ENCODE results near the gene NOD2.

Gene NOD2

GRCh38 chr16:50692999-50693781, at the start of gene NOD2:
Gene NOD2, plus strand, starts transcription at chr16:50693606. Its CDS starts 5,890 bp downstream, at chr16:50699496.
- peak; percentile 44 for DNase-seq

DNA sequence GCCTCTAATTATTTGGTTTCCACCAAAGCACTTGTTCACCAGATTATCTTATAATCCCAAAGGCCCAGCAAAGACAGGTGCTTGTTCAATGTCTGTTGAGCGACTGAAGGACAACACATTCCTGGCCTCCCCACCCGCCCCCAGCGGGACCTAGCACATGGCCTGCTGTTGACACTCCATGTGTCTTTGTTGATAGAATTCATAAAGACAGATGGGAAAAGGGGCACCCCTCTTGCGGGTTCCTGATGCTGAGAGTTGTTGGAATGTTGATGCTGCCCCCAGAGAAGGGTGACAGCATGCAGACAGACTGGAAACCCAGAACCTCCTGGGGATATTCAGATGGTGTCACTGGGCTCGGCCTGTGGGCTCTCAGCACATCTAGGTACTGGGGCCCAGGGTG, 49.2 kb upstream of the NOD2 start:
- DNase-seq: no peak

GRCh38 chr16:50644729-50645128, 48.7 kb upstream of the NOD2 start:
- peak; percentile 31 for DNase-seq

DNA sequence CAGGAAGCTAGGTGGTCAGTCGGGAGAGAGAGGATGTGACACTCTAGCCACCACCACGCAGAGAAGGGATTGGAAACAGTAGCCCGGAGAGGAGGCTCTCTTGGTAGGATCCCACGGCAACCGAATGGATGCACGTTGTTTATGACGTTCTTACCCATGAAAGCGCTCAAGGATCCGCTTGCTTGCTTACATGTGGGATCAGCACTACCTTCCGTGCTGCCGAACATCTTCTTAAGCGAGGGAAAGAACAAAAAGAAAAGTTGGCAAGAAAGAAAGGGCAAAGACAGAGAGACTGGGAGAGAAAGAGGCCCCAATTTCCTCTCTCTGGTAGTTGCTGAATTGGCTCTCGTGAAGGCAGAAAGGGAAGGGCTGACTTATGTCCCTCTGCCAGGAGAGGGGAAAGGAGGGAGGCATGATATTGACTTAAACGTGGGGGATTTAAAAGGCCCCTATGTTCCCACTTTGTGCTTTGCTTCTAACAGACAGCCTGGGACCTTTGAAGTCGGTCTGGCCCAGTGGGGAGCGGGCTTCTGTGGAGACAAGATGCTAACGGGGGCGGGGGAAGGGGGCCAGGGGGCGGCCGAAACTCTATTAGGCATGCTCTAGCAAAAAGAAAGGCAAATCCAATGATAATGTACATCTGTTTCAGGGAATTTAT, 47.7 kb upstream of the NOD2 start:
- DNase-seq: no peak

- DNase-seq: no peak
These were observed 47.1 kb upstream of the NOD2 start for GRCh38 chr16:50646345-50646744.

DNA sequence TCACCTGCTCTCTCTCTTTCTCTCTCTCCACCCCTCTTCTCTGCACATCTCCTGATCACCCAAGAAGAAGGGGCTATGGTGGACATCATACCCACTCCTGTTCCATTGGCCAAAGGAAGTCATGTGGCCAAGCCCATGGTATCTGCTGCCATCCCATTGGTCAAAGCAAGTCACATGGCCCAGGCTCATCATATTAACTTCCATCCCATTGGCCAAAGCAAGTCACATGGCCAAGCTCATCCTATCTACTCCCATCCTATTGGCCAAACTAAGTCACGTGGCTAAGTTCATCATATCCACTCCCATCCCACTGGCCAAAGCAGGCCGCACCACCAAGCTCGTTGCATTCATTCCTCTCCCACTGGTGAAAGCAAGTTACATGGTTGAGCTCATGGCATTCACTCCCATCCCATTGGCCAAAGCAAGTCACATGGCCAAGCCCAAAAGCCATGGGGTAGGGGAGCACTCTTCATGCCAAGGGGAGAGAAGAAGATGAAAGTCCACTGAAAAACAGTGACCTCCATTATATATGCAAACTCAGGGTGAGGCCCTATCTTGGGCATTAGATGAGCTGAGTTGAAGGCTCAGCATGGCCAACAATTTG, 41.5 kb upstream of the NOD2 start:
- DNase-seq: no peak

DNA sequence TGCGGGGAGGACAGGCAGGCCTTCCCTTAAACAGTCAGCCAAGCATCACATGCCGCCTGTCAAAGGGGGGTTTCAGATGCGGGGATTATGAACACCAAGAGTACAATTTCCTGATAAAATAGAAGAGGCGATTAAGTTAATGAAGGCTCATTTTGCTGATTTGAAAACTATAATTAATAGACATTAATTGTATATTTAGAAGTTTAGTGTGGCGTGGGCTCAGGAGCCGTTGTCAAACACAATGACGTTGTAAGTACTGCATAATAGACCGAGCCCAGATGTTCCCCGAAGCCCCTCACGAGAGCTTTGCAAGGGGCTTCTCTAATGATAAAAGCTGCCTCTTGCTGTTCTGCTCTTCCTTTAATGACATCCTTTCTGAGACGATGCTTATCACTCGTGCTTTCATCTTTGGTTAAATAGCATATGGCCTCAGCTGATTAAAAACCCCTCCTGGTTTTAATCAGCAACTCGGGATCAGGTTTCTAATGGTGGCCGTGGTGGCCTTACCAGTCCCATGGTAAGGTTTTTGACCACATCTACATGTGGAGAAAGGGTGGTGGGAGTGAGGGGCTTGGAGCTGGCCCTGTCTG, 40.5 kb upstream of the NOD2 start:
- no peak for DNase-seq

DNA sequence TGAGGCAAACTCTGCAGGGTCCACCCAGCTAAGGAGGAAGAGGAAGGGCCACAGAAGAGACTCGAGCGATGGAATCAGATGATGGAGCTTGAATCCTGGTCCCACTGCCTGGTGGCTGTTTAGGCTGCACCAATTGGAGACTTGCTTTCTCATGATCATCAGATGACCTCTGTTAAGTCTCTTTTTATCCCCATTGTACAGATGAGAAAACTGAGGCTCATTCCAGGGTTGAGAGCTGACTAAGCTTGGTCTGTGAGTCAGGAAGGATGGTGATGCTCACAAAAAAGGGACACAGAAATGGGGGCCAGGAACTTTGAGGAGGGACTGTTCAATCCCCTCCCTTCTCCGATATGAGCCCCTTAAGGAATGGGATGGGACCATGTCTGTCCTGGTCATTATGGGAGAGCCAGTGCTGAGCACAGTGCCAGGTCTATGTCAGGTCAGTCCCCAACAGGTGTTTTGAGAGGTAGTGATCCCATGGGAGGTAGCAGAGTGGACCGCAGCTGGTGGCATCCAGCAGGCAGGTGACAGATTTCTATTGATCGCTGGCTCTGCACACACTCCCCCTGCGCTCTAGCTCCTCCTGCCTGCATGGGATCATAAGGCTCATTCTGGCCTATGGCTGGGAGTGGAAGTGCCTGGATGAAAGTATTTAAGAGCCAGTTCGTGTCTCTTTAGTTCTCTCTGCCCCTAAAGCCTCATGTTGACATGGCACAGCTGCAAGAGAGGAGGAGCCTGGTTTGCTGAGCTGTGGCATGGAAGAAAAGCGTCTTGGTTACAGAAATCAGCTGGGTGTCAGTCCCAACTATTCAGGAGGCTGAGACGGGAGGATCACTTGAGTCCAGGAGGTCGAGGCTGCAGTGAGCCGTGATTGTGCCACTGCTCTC, 39.5 kb upstream of the NOD2 start:
- no peak for DNase-seq

GRCh38 chr16:50655558-50656055, 37.8 kb upstream of the NOD2 start:
- no peak for DNase-seq

- no peak for DNase-seq
These were observed 36.2 kb upstream of the NOD2 start for GRCh38 chr16:50657241-50657640.

DNA sequence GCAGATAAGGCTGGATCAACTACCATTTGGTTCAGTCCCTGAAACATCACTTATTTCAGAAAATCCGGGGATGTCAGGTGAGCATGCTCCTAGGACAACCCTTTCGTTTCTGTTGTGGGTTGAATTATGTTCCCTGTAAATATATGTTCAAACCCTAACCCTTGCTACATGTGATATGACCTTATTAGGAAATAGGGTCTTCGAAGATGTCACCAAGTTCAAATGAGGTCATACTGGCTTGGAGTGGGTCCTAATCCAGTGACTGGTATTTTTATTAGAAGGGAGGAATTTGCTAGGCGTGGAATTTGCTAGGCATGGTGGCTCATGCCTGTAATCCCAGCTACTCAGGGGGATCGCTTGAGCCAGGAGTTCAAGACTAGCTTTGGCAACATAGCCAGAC, 33.6 kb upstream of the NOD2 start:
- no peak for DNase-seq

GRCh38 chr16:50662306-50662940, 31.0 kb upstream of the NOD2 start:
- DNase-seq: no peak

- DNase-seq: no peak
These were observed 29.1 kb upstream of the NOD2 start for GRCh38 chr16:50664270-50664669.

DNA sequence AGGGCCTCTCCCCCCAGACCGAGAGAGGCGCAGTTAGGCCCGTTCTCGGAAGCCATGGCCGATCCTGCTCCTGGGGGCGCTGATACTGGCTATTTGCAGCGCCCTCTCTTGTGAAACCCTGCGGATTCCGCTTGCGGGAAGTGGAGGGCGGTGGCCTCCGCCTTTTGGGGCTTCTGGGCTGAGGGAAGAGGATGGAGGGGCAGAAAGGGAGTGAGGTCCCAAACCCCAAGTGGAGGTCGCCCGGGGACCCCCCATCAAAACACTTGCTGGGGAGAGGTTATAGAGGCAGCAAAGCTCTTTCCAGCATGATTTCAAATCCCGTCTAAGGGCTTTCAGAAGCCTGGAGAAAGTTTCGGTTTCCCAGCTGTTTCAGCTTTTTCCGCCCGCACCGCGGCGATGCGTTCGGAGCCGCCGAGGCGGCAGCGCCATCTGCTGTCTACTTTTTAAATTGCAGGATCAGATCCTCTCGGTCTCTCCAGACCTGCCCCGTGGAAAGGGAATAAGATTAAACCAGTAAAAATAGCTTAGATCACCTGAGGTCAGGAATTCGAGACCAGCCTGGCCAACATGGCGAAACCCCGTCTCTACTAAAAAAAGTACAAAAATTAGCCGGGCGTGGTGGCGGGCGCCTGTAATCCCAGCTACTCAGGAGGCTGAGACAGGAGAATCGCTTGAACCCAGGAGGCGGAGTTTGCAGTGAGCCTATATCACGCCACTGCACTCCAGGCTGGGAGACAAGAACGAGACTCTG, 28.1 kb upstream of the NOD2 start:
- DNase-seq: peak; percentile 80

GRCh38 chr16:50666658-50667496, 26.5 kb upstream of the NOD2 start:
- peak; percentile 43 for DNase-seq

DNA sequence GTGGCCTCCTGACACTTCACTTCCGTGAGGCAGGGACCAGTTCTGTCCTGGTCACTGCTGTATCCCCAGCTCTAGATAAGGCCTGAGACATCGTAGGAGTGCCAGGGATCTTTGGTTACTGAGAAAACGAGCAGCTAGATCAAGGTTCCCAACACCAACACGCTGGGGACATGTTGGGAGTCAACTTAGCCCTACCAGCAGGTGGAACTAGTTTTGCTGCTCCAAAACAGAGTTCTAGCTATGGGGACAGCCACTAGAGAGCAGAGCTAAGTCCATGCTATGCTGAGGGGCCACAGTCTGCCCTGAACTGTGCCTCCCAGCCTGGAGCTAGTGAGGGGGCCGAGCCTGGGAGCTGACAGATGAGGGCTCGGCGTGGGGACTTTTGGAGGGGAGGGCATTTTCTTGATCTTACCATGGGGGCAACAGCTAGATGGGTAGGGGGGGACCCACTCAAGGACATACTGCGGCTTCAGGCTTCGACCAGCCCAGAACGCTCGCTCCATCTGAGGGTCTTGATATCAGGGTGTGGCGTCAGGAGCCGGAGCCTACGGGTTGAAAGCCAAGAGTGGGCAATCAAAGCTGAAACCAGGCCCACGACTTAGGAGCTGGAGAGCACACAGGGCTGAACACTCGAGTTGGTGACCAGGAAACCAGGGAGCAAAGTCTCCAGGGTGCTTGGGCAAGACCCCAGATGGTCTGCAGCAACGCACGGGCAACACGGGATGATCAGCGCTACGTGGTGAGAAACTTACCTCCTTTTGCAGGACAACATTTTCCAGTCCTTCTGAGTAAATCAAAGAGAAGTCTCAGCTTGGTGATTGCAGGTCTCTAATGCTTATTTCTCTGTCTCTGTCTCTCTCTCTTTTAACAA, 25.7 kb upstream of the NOD2 start:
- no peak for DNase-seq

DNA sequence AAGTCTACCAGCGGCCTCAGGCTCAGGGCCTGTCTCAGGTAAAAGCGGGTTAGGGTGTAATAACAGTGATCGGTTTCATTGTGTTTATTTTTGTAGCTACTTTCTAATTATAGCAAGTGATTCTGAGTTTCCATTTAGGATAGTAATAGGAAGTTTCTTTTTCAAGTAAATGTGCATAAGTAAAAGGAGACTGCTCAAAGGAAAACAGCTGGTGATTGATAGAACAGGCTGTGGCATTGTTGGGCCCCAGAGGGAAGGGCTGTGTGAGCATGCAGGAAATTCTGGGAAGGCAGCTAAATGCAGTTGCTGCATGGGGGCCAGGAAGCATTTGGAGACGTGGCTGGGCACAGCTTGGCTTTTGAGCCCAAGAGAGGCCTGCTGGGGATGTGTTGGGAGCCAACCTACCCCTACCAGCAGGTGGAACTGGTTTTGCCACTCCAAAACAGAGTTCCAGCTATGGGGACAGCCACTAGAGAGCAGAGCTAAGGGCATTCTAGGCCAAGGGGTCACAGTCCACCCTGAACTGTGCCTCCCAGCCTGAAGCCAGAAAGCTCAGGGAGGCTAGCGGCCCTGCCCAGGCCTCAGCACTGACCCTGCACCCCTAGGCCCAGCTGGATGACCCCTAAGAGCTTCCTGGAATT, 24.9 kb upstream of the NOD2 start:
- DNase-seq: no peak

DNA sequence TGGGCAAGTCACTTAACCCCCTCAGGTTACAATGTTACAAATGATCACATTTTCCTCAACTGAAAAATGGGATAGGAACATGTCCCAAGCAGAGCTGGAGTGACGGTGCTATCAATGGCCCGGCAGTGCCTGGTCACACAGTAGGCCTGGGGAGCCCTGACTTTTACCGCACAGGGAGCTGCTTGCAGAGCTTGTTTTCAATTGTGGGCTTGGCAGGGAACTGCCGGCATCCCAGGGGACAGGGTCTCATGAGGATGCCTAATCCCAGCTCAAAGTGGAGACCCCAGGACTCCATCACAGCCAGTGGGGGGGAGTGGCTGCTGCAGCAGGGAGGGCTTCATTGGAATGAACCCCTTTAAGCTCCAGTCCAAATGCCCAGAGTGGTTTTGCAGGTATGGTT, 23.7 kb upstream of the NOD2 start:
- no peak for DNase-seq

GRCh38 chr16:50670476-50670875, 22.9 kb upstream of the NOD2 start:
- no peak for DNase-seq

All from stimulated activated CD4-positive, alpha-beta T cell treated with anti-CD3 and anti-CD28 coated beads, Interleukin-4, amount 100 ng/mL, for 1 hour (primary cell).